Gastrocnemius medialis (tissue), 4 donors: Measurements from ENCODE around the gene GFRA3.

Experiments used
- POLR2A ChIP-seq, 2 donors: fragments of 450-650 bp; IDR thresholded peaks; one replicate each; pipeline ENCODE4 v1.6.1; 2017; ENCODE audit warnings: antibody characterized with exemption in 2 of 2, mild to moderate bottlenecking in 2 of 2, moderate library complexity in 2 of 2
- TF ChIP-seq, protein P1 (sequence below), 5 experiments: fragments of 450-650 bp in 3 of 5; fragments of 200-600 bp in 2 of 5; sonication (generic) in 2 of 5; IDR thresholded peaks in 4 of 5; conservative IDR thresholded peaks in 1 of 5; 1 replicate in 4 of 5; 2 replicates in 1 of 5; pipeline ENCODE4 v1.5.1; 2016 to 2019; ENCODE audit warnings: antibody characterized with exemption in 5 of 5, mild to moderate bottlenecking in 3 of 5, moderate library complexity in 3 of 5

DNA sequence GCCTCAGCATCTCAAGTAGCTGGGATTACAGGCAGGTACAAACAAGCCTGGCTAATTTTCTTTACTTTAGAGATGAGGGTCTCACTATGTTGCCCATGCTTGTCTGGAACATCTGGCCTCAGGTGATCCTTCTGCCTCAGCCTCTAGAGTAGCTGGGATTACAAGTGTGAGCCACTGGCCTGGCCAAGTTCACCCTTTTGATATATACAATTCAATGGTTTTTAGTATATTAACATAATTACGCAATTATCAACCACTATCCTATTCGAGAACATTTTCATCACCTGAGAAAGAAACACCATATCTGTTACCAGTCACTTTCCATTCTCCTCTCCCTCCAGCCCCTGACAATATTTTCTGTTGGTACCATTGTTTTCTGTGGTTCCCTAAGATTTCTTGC, 57.6 kb downstream of the GFRA3 start:
- TF ChIP-seq POLR2A (IDR thresholded peaks at IDR 0.05) = no peak
- TF ChIP-seq, protein P1, sequence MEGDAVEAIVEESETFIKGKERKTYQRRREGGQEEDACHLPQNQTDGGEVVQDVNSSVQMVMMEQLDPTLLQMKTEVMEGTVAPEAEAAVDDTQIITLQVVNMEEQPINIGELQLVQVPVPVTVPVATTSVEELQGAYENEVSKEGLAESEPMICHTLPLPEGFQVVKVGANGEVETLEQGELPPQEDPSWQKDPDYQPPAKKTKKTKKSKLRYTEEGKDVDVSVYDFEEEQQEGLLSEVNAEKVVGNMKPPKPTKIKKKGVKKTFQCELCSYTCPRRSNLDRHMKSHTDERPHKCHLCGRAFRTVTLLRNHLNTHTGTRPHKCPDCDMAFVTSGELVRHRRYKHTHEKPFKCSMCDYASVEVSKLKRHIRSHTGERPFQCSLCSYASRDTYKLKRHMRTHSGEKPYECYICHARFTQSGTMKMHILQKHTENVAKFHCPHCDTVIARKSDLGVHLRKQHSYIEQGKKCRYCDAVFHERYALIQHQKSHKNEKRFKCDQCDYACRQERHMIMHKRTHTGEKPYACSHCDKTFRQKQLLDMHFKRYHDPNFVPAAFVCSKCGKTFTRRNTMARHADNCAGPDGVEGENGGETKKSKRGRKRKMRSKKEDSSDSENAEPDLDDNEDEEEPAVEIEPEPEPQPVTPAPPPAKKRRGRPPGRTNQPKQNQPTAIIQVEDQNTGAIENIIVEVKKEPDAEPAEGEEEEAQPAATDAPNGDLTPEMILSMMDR (IDR thresholded peaks at IDR 0.05 in 4 of 5, conservative IDR thresholded peaks at IDR 0.05 in 1 of 5) = no peak
